ENCODE data around the gene IPO13.
A peak's percentile ranks its signal among the peaks of the same experiment; 100 is the strongest.

The IPO13 gene

GRCh38 chr1:43930168-43930948 is 16.4 kb upstream of the IPO13 start:
- DNase-seq (ENCODE audit: low read depth in 2 of 2): no peak

DNA sequence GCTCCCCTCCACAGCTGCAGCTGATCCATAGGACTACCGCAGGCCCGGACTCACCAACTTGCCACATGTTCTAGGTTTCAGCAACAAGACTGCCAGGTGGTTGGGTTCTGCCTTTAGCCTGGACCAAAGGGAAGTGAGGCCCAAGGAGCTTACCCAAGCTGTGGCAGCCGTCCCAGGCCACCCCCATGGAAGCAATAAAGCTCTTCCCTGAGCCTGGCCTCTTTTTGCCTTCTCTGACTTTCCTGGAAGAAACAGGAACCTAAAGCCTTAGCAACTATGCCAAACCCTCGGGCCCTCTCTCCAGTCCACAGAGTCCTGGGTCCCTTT is 15.8 kb upstream of the IPO13 start:
- DNase-seq (ENCODE audit: low read depth in 2 of 2): no peak

- no peak for DNase-seq (ENCODE audit: low read depth in 2 of 2)
Observed at GRCh38 chr1:43931711-43932660, 14.8 kb upstream of the IPO13 start.

DNA sequence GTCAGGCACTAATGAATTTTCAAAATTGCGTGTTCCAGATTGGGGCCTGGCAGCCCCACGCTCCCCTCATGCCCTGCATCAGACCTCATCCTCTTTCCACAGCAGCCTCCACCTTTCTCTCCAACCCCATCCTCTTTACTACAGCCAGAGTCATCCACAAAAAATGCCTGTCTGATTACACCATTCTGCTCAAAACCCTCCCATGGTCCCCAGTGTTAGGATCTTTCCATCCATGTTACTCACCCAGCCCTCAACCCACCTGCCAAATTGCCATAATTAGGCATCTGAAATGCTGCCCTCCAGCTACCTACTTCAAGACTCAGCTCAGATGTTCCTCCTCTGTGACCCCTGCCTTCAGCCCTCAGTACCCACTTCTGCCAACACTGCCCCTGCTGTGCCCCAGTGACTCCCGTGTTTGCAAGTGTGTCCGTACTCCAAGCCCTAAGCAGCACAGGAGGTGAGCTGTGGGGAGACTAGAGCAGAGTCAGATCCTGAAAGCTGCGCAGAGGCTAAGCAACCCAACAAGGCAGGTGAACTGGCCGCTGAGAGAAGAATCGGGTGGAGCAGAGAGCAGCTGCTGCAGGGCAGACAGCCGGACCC is 13.9 kb upstream of the IPO13 start:
- DNase-seq (ENCODE audit: low read depth in 2 of 2): no peak

GRCh38 chr1:43933386-43934100 is 13.2 kb upstream of the IPO13 start, which contains the start of gene ARTN:
Gene ARTN (plus strand): TSS chr1:43933801. CDS start chr1:43935657, 1,856 bp downstream.
- no peak for DNase-seq (ENCODE audit: low read depth in 2 of 2)

GRCh38 chr1:43934101-43934985 is 12.4 kb upstream of the IPO13 start:
- peak in 1 of 2 donors; percentile 27 for DNase-seq (ENCODE audit: low read depth in 2 of 2)

- no peak for DNase-seq (ENCODE audit: low read depth in 2 of 2)
Observed at GRCh38 chr1:43934986-43935324, 11.8 kb upstream of the IPO13 start.

DNA sequence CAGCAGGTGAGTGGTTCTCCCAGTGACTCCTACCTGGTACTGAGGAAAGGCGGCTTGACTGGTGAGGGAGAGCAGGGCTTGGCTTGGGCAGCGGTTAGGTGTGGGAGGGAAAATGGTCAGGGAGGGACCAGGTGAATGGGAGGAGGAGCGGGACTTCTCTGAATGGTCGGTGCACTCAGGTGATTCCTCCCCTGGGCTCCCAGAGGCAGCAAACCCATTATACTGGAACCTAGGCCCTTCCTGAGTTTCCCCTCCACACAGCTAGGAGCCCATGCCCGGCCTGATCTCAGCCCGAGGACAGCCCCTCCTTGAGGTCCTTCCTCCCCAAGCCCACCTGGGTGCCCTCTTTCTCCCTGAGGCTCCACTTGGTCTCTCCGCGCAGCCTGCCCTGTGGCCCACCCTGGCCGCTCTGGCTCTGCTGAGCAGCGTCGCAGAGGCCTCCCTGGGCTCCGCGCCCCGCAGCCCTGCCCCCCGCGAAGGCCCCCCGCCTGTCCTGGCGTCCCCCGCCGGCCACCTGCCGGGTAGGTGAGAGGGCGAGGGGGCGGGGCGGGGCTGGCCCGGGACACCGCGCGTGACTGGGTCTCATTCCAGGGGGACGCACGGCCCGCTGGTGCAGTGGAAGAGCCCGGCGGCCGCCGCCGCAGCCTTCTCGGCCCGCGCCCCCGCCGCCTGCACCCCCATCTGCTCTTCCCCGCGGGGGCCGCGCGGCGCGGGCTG is 10.9 kb upstream of the IPO13 start:
- DNase-seq (ENCODE audit: low read depth in 2 of 2): no peak

- DNase-seq (ENCODE audit: low read depth in 2 of 2): no peak
Observed at GRCh38 chr1:43936431-43937151, 10.2 kb upstream of the IPO13 start.

- DNase-seq (ENCODE audit: low read depth in 2 of 2): no peak
Observed at GRCh38 chr1:43937179-43937865, 9.4 kb upstream of the IPO13 start.

- DNase-seq (ENCODE audit: low read depth in 2 of 2): no peak
Observed at GRCh38 chr1:43938383-43938782, 8.4 kb upstream of the IPO13 start.

DNA sequence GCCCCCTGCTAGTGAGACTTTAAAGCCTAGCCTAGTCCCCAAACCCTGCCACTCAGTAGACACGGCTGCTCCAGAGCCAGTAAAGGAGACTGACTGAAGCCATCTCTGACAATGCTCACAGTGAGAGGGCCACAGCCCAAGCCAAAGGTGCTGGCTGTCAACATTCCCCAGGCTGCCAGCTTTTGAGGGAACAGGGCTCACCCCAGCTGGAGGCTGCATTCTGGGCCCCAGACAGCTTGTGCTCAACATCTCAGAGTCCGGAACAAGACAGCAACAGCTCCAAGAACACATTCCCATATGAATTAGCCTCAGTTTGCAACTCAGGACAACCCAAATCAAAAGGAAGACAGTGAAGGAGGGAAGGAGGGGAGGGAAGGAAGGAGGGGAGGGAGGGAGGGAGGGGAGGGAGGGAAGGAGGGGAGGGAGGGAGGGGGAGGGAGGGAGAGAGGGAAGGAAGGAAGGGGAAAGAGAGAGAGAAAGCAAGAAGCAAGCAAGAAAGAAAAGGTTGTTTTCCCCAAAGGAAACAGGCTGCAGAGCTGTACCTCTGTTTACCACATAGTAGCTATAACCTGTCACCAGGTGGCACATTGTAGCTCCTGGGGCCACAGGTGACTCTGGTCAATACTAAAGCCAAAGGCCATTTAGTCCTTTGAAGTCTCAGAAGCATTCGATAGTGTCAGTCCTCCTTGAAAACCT is 7.7 kb upstream of the IPO13 start:
- DNase-seq (ENCODE audit: low read depth in 2 of 2): no peak

- no peak for DNase-seq (ENCODE audit: low read depth in 2 of 2)
Observed at GRCh38 chr1:43942411-43942810, 4.3 kb upstream of the IPO13 start.

- no peak for DNase-seq (ENCODE audit: low read depth in 2 of 2)
Observed at GRCh38 chr1:43944860-43945259, 1.9 kb upstream of the IPO13 start.

DNA sequence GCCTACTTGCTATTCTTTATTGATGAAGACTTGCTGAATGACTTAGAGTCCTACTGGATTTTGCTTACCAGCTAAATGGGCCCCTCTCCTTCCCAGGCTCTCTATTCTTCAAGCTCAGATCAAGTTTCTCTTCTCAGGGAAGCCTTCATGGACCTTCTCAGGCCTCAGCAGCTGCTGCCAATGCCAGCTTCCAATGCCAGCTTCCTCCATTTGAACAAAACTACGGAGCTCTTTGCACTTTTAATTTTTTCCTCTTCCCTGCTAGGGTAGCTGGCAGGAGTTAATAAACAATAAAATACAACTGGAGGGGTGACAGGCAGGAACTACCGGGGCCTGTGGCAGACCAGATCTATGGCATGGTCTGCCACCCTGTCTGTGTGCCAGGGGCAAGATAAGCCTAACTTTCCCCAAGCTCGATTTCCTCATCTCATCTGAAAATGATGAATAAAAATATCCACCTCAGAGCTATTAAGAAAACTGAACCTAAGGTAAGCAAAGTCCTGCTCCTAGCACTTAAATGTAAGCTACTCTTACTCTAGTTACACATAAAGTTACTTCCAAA is 995 bp upstream of the IPO13 start:
- DNase-seq (ENCODE audit: low read depth in 2 of 2): no peak

DNA sequence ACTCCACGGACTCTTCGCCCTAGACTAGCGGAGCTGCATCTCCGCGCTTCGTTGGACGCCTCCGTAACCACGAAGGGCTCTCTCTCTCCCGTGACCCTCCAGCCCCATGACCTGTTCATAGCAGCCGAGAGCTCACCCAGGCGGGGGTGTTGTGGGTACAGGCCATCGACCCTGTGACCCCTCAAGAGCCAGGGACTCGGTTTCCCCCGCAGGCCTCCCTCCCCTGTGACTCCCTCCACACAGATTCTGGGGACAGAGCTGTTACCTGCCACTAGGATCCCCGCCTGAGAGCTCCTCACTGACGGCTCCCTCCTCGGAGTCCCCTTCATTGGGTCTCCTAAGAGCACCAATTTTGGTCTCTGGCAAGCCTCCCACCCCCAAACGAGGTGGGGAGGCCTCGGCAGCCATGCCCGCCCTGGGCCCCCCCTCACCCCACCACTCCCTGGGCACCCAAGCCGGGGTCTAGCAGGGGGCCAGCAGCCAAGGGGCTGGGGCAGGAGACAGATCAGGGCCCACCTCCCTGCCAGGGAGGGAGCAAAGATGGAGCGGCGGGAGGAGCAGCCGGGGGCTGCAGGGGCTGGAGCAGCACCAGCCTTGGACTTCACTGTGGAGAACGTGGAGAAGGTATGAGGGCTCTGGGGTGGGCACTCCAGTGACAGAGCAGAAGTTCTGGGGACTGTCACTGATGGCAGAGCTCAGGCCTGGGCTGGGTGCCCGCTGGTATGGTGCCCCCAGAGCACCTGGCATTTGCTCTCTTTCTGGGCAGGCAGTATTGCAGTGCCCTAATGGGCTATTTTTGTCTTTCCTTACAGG is 517 bp downstream of the IPO13 start:
- DNase-seq (ENCODE audit: low read depth in 2 of 2): no peak

- no peak for DNase-seq (ENCODE audit: low read depth in 2 of 2)
Observed at GRCh38 chr1:43947874-43948437, 1.2 kb downstream of the IPO13 start.
